GM21423 (cell line): Measurements from ENCODE around the gene ST8SIA6.

Experiments
- ATAC-seq: cut with Tn5 transposase; IDR thresholded peaks from one replicate; pipeline ENCODE4 v1.9.1; 2021; ENCODE audit warnings: mild to moderate bottlenecking, moderate library complexity; ENCODE audit not compliant: unreplicated experiment

Gene ST8SIA6

GRCh38 chr10:17387861-17388503 lies 66.4 kb downstream of the ST8SIA6 start:
- no peak for ATAC-seq

GRCh38 chr10:17386616-17387075 lies 67.7 kb downstream of the ST8SIA6 start:
- no peak for ATAC-seq

- no peak for ATAC-seq
Measured at GRCh38 chr10:17386021-17386420, 68.4 kb downstream of the ST8SIA6 start.

DNA sequence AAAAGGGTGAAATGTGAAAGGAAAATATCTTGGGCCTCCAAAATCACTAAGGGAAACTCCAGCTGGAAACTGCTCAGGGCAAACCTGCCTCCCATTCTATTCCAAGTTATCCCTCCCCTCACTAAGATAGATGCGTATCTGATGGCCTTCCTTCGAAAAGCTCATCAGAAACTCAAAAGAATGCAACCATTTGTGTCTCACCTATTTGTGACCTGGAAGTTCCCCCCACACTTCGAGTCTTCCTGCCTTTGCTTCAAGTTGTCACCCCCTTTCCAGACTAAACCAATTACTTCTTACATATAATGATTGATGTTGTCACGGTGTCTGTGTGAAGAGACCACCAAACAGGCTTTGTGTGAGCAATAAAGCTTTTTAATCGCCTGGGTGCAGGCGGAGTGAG lies 69.3 kb downstream of the ST8SIA6 start:
- no peak for ATAC-seq

DNA sequence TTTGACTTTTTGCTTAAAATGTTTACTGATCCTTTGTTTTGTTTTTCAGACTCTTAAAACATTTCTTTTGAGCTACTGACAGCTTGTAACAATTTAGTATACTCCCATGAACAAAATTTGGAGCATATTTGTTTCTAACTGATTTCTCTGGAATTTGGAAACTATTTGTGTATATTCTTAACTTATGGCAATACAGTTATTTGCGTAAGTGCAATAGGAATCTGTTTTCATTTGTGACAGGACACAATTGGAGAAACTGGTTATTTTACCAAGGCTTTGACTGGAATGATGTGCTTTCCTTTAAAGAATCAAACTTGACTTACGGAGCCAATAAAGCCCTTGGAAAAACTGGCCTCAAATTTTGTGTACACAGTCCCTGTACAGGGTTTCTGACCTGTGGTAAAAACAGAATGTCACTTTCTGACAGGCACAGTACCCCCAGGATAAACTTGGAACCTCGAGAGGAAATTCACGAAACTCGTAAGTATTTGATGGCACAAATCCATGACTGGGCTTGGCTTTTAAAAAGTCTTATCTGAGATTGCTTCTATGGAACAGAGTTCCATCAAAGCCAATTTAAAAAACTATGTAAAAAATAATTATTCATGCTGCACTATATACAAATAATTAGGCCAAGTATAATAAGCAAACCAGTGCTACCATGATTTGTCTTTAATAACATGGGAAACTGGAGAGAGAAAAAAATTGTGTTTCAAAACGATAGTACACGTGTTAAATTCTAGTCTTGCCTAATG lies 70.4 kb downstream of the ST8SIA6 start:
- no peak for ATAC-seq

DNA sequence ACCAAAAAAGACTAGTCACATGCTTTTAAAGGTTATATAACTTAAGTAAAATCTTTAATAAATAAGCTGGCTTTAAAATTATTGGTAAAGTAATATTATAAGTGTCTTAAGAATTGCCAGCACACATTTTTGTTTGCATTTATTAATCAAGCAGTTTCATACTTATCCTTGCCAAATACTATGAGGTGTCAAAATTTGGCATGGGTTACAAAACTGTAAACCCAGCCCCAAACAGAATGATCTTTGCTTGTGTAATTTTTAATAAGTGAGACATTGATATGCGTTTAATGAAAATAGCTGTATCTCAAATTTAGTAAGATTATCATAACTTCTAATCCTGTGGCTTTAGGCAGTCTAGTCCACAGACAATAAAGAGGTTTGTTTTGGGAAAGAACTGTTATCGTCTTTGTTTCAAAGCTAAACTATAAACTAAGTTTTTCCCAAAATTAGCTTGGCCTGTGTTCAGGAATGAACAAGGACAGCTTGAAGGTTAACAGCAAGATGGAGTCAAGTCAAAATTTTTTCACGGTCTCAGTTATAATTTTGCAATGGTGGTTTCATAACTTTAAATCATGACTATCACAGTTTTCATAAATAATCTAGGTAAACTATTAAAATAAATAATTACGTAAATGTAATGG lies 72.8 kb downstream of the ST8SIA6 start:
- no peak for ATAC-seq

GRCh38 chr10:17380888-17381287 lies 73.5 kb downstream of the ST8SIA6 start:
- no peak for ATAC-seq

- ATAC-seq = no peak
Measured at GRCh38 chr10:17380016-17380415, 74.4 kb downstream of the ST8SIA6 start.

- no peak for ATAC-seq
Measured at GRCh38 chr10:17379151-17379690, 75.2 kb downstream of the ST8SIA6 start.

DNA sequence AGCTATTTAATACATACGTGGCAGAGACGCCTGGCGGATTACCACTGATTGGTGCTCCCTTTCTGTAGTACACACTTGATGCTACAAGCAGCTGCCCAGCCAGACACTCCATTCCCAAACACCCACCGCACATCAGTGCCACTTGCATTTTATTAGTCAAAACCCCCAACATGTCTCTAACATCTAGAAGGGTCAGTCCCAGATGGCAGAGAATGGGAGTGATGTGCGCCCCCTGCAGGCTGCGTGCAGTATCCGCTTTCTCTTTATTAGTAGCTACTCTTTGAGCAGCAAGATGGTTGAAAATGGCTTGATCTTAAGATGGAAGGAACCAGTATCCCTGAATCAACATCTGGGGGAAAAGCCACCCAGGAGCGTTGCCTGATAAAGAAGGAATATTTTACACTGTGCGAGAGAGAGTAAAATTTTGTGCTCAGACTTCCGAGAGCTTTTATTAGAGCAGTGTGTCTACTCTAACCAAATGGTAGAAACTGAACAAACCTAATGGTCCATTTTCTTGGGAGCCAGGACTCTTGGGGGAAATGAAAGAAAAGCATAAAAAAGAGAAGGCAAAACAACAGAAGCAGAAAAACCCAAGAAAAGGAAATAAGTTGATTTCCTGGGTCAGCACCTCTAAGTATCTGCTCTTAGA lies 78.3 kb downstream of the ST8SIA6 start:
- no peak for ATAC-seq

- ATAC-seq = no peak
Measured at GRCh38 chr10:17368708-17369272, 85.6 kb downstream of the ST8SIA6 start.

DNA sequence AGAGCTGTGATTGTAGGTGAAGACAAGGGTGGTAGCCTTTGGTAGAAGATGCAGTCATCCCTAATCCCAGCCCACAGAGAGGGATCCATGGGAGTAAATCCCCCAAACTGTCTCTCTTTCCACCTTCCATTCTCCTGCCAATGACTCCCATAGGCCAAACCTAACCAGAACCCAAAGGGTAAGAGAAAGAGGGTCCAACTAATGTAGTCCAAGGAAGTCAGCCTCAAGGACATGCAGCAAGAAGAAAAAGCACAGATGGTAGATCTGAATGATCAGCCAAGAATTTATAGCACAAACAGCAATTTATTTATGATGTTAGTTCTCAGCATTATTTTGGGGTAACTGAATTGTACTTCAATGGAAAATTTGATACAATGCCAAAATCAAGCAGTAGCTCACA lies 87.7 kb downstream of the ST8SIA6 start:
- no peak for ATAC-seq

DNA sequence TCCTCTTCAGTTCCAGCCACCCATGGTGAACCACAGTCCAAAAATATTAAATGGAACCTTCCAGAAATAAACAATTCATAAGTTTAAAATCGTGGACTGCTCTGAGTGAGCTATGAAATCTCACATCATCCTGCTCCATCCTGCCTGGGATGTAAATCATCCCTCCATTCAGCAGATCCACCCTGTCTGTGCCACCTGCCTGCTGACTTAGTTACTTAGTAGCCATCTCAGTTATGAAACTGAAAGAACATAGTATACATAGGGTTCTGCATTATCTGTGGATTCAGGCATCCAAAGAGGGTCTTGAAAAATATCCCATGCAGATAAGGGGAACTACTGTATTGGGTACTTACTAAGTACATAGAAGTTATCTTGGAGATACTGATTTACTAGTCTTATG lies 89.0 kb downstream of the ST8SIA6 start:
- ATAC-seq = no peak

DNA sequence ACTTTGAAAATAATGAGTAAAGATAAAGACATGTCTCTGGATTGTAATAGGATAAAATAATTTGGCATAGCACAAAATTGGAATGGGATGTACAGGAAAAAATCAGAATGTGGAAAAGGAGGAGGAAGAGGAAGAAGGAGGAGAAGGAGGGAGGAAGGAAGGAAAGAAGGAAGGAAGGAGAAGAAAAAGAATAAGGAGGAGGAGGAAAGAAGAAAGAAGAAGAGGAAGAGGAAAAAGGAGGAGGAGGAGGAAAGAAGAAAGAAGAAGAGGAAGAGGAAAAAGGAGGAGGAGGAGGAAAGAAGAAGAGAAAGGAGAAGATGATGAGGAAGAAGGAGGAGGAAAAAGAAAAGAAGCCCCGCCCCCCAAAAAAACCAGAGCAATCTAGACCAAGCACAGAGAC lies 95.9 kb downstream of the ST8SIA6 start:
- no peak for ATAC-seq

GRCh38 chr10:17357781-17358180 lies 96.6 kb downstream of the ST8SIA6 start:
- ATAC-seq = no peak

DNA sequence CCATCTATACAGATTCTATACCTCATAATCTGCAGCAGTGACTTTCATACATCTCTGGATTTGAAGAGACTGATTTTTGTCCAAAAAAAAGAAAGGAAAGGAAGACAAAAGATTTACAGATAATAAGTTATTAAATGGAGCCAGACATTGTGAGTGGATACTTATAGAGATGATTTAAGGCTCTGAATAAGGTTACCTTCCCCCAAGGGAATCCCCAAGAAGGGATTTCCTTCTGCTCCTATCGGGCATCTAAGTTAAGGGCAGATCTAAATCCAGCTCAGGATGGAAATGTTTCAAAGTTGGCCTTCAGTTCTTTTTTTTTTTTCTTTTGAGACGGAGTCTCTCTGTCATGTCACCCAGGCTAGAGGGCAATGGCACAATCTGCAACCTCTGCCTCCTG lies 97.6 kb downstream of the ST8SIA6 start:
- ATAC-seq = no peak

DNA sequence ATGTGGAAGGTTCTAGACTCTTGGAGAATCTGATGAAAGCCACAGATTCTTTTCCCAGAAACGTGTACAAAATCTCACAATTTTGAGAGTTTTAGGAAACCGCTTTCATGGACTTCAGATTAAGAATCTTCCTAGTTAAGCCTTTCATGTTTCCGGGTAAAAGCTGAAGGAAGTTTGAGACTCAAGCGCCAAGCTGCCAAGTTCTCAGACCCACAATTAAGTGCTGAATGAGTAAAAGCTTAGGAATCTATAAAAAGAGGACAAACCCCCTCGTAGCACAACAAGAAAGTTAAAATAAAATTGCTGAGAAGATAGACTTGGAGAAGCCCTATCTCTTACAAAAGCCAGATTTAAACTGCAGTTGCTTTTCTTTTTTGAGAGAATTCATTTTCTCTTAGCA lies 99.6 kb downstream of the ST8SIA6 start:
- ATAC-seq = no peak

- ATAC-seq = no peak
Measured at GRCh38 chr10:17353568-17354300, 100.7 kb downstream of the ST8SIA6 start.

- no peak for ATAC-seq
Measured at GRCh38 chr10:17352583-17352982, 101.8 kb downstream of the ST8SIA6 start.

GRCh38 chr10:17351506-17351905 lies 102.9 kb downstream of the ST8SIA6 start:
- no peak for ATAC-seq
